Measurements from ENCODE around the gene FGF18.

DNA sequence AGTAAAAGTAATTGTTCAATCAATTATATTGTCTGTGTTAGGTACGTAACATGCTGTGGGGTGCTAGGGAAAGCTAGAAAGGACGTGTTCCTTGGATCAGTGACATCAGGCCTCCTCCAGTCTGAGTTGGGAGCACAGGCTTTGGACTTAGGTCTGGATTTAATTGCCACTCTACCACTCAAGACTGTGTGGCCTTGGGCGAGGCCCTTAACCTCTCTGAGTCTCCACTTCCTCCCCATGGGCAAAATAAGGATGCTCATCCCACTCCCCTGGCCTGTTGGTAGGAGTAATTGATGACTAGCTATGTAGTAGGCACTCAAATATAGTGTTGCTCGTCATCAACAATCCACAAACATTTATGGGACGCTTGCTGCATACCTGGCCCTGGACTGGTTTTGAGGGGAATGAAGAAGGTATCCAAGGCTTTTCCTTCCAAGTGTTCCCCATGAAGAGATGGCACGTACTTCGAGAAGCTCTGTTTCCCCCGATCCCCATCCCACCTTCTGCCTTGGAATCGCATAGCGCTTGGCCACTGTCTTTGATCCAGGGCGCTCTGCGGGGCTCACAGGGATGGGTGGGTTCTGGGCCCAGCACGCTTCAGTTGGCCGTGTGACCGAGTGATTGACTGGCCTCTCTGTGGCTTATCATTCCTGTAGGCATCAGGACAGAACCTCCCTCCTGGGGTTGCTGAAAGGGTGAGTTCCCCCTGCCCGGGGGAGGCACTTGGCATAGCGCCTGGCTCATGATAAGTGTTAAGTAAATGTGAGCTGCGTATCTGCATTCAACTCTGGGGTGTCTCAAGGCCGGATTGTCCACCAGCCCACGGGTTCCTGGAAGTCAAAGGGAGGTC lies 8.1 kb downstream of the FGF18 start:
- TF ChIP-seq EP300 (IDR thresholded peaks at IDR 0.05) (no peak), POLR2A (IDR thresholded peaks at IDR 0.05) (no peak)
- TF ChIP-seq, protein P1, sequence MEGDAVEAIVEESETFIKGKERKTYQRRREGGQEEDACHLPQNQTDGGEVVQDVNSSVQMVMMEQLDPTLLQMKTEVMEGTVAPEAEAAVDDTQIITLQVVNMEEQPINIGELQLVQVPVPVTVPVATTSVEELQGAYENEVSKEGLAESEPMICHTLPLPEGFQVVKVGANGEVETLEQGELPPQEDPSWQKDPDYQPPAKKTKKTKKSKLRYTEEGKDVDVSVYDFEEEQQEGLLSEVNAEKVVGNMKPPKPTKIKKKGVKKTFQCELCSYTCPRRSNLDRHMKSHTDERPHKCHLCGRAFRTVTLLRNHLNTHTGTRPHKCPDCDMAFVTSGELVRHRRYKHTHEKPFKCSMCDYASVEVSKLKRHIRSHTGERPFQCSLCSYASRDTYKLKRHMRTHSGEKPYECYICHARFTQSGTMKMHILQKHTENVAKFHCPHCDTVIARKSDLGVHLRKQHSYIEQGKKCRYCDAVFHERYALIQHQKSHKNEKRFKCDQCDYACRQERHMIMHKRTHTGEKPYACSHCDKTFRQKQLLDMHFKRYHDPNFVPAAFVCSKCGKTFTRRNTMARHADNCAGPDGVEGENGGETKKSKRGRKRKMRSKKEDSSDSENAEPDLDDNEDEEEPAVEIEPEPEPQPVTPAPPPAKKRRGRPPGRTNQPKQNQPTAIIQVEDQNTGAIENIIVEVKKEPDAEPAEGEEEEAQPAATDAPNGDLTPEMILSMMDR (IDR thresholded peaks at IDR 0.05), result no peak
